GM19023 (cell line): Measurements from ENCODE around the gene KLRC4.
"Not testable (repeated sequence)": the region's sequence is repeated elsewhere in the genome, so short reads cannot be mapped to it uniquely, and the experiment has no call there.

Experiments used
- ATAC-seq: cut with Tn5 transposase; IDR thresholded peaks from one replicate; pipeline ENCODE4 v1.9.1; 2021; ENCODE audit warnings: mild to moderate bottlenecking, moderate library complexity; ENCODE audit not compliant: unreplicated experiment

Gene KLRC4

DNA sequence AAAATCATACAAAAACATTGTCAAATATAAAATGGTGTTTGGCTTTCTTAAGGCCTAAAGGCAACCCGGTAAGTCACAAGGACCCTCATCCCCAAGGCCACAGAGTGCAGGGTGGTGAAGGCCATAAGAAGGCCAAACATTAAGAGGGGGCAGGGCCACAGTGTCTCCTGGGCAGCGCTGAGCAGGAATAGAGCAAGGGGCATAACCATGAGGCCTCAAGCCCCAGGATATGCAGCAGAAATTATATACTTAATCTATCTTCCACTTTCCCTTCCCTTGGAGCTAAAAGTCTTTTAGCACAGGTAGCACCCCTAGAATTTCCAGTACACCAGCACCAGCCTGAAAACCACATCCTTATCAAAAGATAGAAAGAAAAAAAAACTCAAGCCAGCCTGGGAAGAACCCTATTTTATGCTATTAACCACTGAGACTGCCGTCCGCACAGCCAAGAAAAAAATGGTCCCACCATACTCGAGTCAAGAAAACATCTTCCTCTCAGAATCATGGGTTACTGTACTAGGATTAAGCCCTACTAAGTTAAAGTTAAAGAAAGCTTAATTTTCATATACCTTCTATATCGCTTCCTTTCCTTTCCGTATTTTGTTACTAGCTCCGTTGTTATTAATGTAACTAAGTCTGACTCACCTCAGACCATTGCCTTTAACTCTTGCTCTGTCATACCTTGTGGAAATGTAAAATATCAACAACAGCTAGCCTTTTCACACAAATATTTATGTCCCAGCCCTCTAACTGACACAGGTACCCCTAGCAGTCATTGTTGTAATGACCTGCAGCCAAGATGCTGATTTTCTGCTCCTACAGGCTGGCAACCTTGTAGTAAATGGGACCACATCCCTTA, 39.8 kb downstream of the KLRC4 start:
- ATAC-seq = no peak

DNA sequence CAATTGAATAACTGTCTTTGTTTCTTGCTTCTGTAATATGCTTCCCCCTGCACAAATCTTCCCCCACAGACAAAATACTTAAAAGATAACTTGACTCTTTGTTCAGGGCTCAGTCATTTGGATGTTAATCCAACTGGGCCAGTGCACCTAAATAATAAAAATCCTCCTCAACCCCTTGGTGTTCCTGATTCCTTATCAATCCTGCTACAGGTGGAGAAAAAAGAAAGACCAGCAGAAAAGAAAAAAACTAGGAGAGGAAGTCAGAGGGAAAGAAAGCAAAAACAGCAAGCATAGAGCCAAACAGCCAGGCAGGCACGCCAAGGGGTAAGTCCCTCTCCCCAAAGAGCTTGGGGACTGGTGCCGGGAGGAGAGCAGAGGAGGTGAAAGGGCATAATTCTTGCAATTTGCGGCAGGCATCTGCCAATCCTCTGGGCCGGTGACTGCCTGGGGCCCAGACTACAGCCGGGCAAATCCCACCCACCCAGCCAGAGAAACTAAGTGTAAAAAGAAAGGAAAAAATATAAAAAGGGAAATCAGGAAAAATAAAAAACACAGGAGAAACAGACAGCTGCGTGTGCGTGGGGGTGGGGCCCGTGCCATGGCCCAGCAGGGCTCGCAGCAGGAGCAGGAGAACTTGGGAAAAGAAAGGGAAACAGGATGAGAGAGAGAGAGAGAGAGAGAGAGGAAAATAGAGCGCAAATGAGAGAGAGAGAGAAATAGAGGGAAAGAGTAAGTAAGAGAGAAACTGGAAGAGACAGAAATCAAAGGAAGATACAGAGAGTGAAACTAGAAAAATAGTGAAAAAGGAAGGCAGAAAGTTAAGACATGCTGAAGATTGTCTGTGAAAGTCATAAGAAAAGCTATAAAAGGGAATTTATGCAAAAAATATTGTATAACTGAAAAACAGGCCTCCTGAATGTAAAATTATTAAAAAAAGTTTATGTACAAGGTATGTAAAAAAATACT, 41.1 kb downstream of the KLRC4 start:
- no peak for ATAC-seq

GRCh38 chr12:10367714-10368113, 41.8 kb downstream of the KLRC4 start:
- not testable (repeated sequence) for ATAC-seq

DNA sequence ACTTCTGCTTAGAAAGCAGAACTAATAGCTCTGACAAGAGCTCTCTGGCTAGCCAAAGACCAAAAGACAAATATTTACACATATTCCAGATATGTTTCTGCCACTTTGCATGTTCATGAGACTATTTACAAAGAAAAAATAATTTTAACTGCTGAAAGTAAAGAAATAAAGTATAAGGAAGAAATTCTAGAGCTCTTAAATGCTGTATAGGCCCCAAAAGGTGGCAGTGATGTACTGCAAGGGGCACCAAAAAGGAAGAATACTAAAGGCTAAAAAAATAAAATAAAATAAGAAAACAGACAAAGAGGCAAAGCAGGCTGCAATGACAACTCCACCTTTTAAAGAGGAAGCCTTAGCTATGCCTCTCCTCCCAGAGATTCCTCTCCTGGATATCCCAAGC, 42.7 kb downstream of the KLRC4 start:
- no peak for ATAC-seq

GRCh38 chr12:10365696-10366405, 43.7 kb downstream of the KLRC4 start:
- no peak for ATAC-seq

DNA sequence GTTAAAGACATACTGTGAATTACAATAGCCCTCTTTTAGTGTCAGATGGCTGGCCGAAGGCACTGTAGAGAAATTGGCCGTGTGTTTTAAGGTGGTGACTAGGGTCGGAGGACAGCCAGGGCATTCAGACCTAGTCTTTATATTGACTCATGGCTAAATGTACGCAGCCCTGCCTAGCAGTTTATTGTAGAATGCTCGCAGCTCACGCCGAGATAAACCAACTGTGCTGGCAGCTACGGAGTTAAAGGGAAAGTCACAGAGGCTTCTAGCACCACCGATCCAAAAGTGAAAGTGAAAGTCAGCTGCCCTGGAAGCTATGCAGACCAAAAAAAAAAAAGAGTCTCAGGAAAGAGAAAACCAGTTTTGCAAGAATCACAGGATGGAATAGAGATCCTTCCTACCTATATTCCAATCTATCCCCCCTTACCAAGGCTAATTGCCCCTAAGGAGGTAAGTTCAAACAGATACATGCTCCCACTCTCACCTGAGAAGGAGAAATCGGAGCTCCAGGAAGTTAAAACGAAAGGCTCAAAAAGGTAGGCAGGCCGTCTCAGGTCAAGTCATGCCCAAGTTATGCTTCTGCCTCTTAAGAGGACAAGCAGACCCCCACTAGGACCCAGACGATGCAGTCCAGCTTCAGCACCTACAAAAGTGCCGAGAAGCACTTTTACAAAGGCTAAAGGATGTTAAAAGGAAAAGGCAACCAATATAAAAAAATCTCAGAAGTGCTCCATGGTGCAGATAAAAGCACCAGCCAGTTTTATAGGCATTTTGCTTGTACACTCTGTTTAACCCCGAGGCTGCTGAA, 44.5 kb downstream of the KLRC4 start:
- ATAC-seq = peak; percentile 47

DNA sequence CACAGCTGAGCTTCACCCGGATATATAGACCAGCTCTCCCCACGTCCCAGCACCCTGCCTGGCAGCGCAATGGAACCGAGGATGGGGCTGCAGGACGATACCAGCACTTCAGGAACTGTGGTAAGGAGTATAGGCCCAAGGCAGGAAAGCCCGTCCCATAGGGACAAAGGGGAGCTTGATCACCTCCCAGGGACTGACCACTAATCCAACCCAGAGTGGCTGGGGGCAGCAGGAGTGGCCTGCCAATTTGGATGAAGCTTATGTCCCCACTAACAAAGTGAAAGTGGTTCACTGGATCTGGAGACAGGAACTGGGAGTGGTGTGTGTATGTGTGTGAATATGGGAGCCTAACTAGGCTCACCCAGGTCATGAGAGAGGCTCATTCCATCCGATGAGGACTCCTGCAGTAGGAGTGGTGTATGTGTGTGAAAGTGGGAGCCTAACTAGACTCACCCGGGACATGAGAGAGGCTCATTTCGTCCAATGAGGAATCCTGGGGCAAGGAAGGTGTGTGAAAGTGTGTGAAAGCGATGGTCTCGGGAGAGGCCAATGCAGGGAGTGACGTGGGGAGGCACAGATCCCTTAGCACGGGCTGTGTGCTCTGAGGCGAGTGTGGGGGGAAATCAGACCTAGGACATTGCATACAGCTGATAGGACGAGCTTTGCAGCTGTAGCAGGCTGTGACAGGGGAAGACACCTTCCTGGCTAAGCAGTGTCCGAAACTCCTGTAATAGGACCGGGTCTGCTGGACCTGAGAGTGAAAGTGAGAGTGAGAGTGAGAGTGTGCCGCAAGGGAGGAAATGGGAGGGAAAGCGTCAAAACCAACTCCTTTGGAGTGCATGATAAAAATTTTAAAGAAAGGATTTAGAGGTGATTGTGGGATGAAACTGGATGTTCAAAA, 45.4 kb downstream of the KLRC4 start:
- ATAC-seq = peak; percentile 87

DNA sequence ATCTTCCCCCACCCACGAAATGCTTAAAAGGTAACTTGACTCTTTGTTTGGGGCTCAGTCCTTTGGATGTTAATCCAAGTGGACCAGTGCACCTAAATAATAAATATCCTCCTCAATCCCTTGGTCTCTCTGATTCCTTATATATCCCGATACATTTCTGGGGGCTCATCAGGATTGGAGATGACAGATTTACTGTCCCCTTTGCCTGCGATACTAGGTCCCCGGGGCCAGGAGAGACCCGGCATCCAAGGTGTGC, 46.0 kb downstream of the KLRC4 start:
- no peak for ATAC-seq

GRCh38 chr12:10362828-10363657, 46.5 kb downstream of the KLRC4 start:
- no peak for ATAC-seq

GRCh38 chr12:10362325-10362724, 47.2 kb downstream of the KLRC4 start:
- no peak for ATAC-seq

DNA sequence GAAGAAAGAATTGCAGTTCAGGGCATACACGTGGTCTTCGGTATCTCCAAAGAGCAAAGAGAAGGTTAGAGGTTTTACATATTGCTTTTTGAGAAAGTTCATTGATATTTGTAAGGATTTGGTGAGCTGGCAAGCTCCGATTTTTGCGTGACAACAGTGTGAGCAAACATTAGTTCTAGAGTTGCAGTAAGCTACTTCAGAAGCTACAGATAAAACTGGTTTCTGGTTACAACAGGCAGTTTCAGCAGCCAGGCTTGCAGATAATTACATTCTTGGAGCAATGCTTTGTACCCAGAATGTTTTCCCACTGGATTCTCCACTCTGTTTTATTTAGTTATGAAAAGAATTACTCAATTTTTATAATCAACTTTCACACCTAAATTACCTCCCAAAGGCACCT, 47.9 kb downstream of the KLRC4 start:
- ATAC-seq = no peak

GRCh38 chr12:10361084-10361483, 48.5 kb downstream of the KLRC4 start:
- ATAC-seq = no peak

GRCh38 chr12:10358969-10359368, 50.6 kb downstream of the KLRC4 start:
- ATAC-seq = no peak

- ATAC-seq = no peak
These were observed 51.4 kb downstream of the KLRC4 start for GRCh38 chr12:10358131-10358530.
